ENCODE measurements around the gene FAM210B.

GRCh38 chr20:56412473-56412790 lies 53.7 kb downstream of the FAM210B start:
- TF ChIP-seq CTCF (IDR thresholded peaks at IDR 0.05 in 8 of 11, conservative IDR thresholded peaks at IDR 0.05 in 3 of 11): no peak
- no peak for TF ChIP-seq POLR2A (IDR thresholded peaks at IDR 0.05)
